Activated CD4-positive, alpha-beta T cell treated with anti-CD3 and anti-CD28 coated beads, Interleukin-2, amount 10 ng/mL, durations not matched to agents 7 days and 5 days (primary cell): ENCODE data around the gene SMIM20. TPM values are rescaled to one million over a fixed set of nuclear protein-coding genes. Genes with fewer than 3 reads are reported as not detected.

Source experiments
- CTCF ChIA-PET: fragments of 350-600 bp; sonication (Branson Sonifier 250); formaldehyde crosslinking; loops from one replicate; lab custom pipeline; 2021; ENCODE audit warnings: antibody characterized with exemption; lab: Charles Lee
- POLR2A ChIA-PET: fragments of 350-600 bp; sonication (Branson Sonifier 250); formaldehyde crosslinking; loops from one replicate; lab custom pipeline; 2021; ENCODE audit warnings: antibody characterized with exemption; lab: Charles Lee
- DNase-seq: peaks from one replicate; pipeline ENCODE4 v3.0.0-alpha.2; 2020
- H3K27ac Mint-ChIP-seq: one replicate; pipeline ENCODE4 v1.8.0; 2021; ENCODE audit warnings: mild to moderate bottlenecking, moderate library complexity, mixed read lengths
- H3K27me3 Mint-ChIP-seq: one replicate; pipeline ENCODE4 v1.8.0; 2021; ENCODE audit warnings: mixed read lengths
- H3K36me3 Mint-ChIP-seq: one replicate; pipeline ENCODE4 v1.8.0; 2021; ENCODE audit warnings: low read depth, mixed read lengths
- H3K4me1 Mint-ChIP-seq: one replicate; pipeline ENCODE4 v1.8.0; 2021; ENCODE audit warnings: mixed read lengths
- H3K4me3 Mint-ChIP-seq: one replicate; pipeline ENCODE4 v1.8.0; 2021; ENCODE audit warnings: mild to moderate bottlenecking, moderate library complexity, mixed read lengths
- H3K9me3 Mint-ChIP-seq: one replicate; pipeline ENCODE4 v1.8.0; 2021; ENCODE audit warnings: mixed read lengths
- total RNA-seq, 2 experiments: library from RNA; stranded (reverse); gene quantifications; one replicate each; pipeline ENCODE4 v1.2.3, GENCODE V29; 2021

Gene SMIM20
- total RNA-seq, 2 experiments from 2014 or later = 12.2 TPM

- Mint-ChIP-seq H3K27ac (peak overlapping the region; percentile 80), H3K27me3 (no peaks in the 10 kb centered on the region), H3K4me1 (peaks cover 27% of the 10 kb centered on the region), H3K4me3 (no peak overlapping the region), H3K36me3 (peaks cover 12% of the 10 kb centered on the region), H3K9me3 (peaks cover 16% of the 10 kb centered on the region)
- ChIA-PET POLR2A (no interaction called here), CTCF (interaction anchor here (1.9 to 2.2 kb wide), 2 partner anchors 10 to 17 kb away, joined by 4 to 9 read pairs; no protein-coding TSS in a partner anchor)
- no peak for DNase-seq
These were observed 24.3 kb downstream of the SMIM20 start for GRCh38 chr4:25938366-25938765.

GRCh38 chr4:25938787-25939186 is 24.8 kb downstream of the SMIM20 start:
- Mint-ChIP-seq H3K9me3 (peaks cover 16% of the 10 kb centered on the region), H3K36me3 (peaks cover 12% of the 10 kb centered on the region), H3K27me3 (no peaks in the 10 kb centered on the region), H3K4me1 (peaks cover 27% of the 10 kb centered on the region), H3K27ac (peak overlapping the region; percentile 80), H3K4me3 (no peak overlapping the region)
- POLR2A ChIA-PET = no interaction called here
- no peak for DNase-seq
- CTCF ChIA-PET = interaction anchor here (1.9 to 2.2 kb wide), 2 partner anchors 11 to 17 kb away, joined by 4 to 9 read pairs; no protein-coding TSS in a partner anchor

- Mint-ChIP-seq H3K9me3 (peaks cover 16% of the 10 kb centered on the region), H3K4me1 (peaks cover 27% of the 10 kb centered on the region), H3K4me3 (no peak overlapping the region), H3K27ac (no peak overlapping the region), H3K27me3 (no peaks in the 10 kb centered on the region), H3K36me3 (peaks cover 12% of the 10 kb centered on the region)
- CTCF ChIA-PET = interaction anchor here (1.9 to 2.2 kb wide), 2 partner anchors 11 to 16 kb away, joined by 4 to 9 read pairs; no protein-coding TSS in a partner anchor
- DNase-seq = no peak
- POLR2A ChIA-PET = no interaction called here
These were observed 25.3 kb downstream of the SMIM20 start for GRCh38 chr4:25939330-25939729.

- no peak overlapping the region for H3K27ac Mint-ChIP-seq
- CTCF ChIA-PET = interaction anchor here (0.9 to 2.0 kb wide), 3 partner anchors 9 to 46 kb away, joined by 3 to 7 read pairs (median 3); no protein-coding TSS in a partner anchor
- POLR2A ChIA-PET = no interaction called here
- peaks cover 15% of the 10 kb centered on the region for H3K9me3 Mint-ChIP-seq
- H3K4me3 Mint-ChIP-seq = no peak overlapping the region
- H3K36me3 Mint-ChIP-seq = peaks cover 11% of the 10 kb centered on the region
- DNase-seq = no peak
- H3K27me3 Mint-ChIP-seq = no peaks in the 10 kb centered on the region
- peaks cover 26% of the 10 kb centered on the region for H3K4me1 Mint-ChIP-seq
These were observed 27.6 kb downstream of the SMIM20 start for GRCh38 chr4:25941457-25942221.

GRCh38 chr4:25943312-25943711 is 29.3 kb downstream of the SMIM20 start:
- no peak overlapping the region for H3K4me3 Mint-ChIP-seq
- DNase-seq = no peak
- H3K4me1 Mint-ChIP-seq = peaks cover 11% of the 10 kb centered on the region
- CTCF ChIA-PET = interaction anchor here (0.8 to 1.8 kb wide), 5 partner anchors 10 to 89 kb away, joined by 3 to 4 read pairs (median 3); no protein-coding TSS in a partner anchor
- peaks cover 10% of the 10 kb centered on the region for H3K36me3 Mint-ChIP-seq
- no peak overlapping the region for H3K27ac Mint-ChIP-seq
- POLR2A ChIA-PET = no interaction called here
- peaks cover 12% of the 10 kb centered on the region for H3K9me3 Mint-ChIP-seq
- H3K27me3 Mint-ChIP-seq = peaks cover 2% of the 10 kb centered on the region

GRCh38 chr4:25943805-25944204 is 29.8 kb downstream of the SMIM20 start:
- Mint-ChIP-seq H3K4me1 (peaks cover 6% of the 10 kb centered on the region), H3K9me3 (peaks cover 11% of the 10 kb centered on the region), H3K27ac (no peak overlapping the region), H3K36me3 (peaks cover 9% of the 10 kb centered on the region), H3K27me3 (peaks cover 5% of the 10 kb centered on the region), H3K4me3 (no peak overlapping the region)
- ChIA-PET CTCF (interaction anchor here (0.8 to 1.8 kb wide), 4 partner anchors 9 to 90 kb away, joined by 3 to 4 read pairs (median 3); no protein-coding TSS in a partner anchor), POLR2A (no interaction called here)
- DNase-seq = no peak

- ChIA-PET CTCF (no interaction called here), POLR2A (no interaction called here)
- no peak for DNase-seq
- Mint-ChIP-seq H3K9me3 (no peaks in the 10 kb centered on the region), H3K27ac (no peak overlapping the region), H3K27me3 (peaks cover 18% of the 10 kb centered on the region), H3K4me3 (no peak overlapping the region), H3K36me3 (no peaks in the 10 kb centered on the region), H3K4me1 (peaks cover 11% of the 10 kb centered on the region)
These were observed 34.0 kb downstream of the SMIM20 start for GRCh38 chr4:25948051-25948450.

- H3K4me1 Mint-ChIP-seq = peaks cover 11% of the 10 kb centered on the region
- H3K4me3 Mint-ChIP-seq = no peak overlapping the region
- ChIA-PET CTCF (no interaction called here), POLR2A (no interaction called here)
- no peak overlapping the region for H3K27ac Mint-ChIP-seq
- peaks cover 18% of the 10 kb centered on the region for H3K27me3 Mint-ChIP-seq
- no peak for DNase-seq
- H3K9me3 Mint-ChIP-seq = no peaks in the 10 kb centered on the region
- H3K36me3 Mint-ChIP-seq = no peaks in the 10 kb centered on the region
These were observed 35.2 kb downstream of the SMIM20 start for GRCh38 chr4:25949173-25949748.

GRCh38 chr4:25949994-25950393 is 36.0 kb downstream of the SMIM20 start:
- Mint-ChIP-seq H3K27ac (no peak overlapping the region), H3K27me3 (peaks cover 19% of the 10 kb centered on the region)
- POLR2A ChIA-PET = no interaction called here

GRCh38 chr4:25950461-25951389 is 36.7 kb downstream of the SMIM20 start:
- Mint-ChIP-seq H3K9me3 (no peaks in the 10 kb centered on the region), H3K27ac (no peak overlapping the region), H3K4me3 (no peak overlapping the region), H3K36me3 (no peaks in the 10 kb centered on the region), H3K4me1 (peaks cover 11% of the 10 kb centered on the region), H3K27me3 (peaks cover 24% of the 10 kb centered on the region)
- no peak for DNase-seq
- CTCF ChIA-PET = interaction anchor here (0.6 to 1.1 kb wide), 3 partner anchors 10 to 1154 kb away, joined by 3 read pairs; no protein-coding TSS in a partner anchor
- POLR2A ChIA-PET = no interaction called here

More at GRCh38 chr4:25949994-25950393, 36.0 kb downstream of the SMIM20 start:
- H3K4me1 Mint-ChIP-seq = peaks cover 11% of the 10 kb centered on the region
- no peaks in the 10 kb centered on the region for H3K9me3 Mint-ChIP-seq
- H3K4me3 Mint-ChIP-seq = no peak overlapping the region
- H3K36me3 Mint-ChIP-seq = no peaks in the 10 kb centered on the region
- no peak for DNase-seq
- CTCF ChIA-PET = interaction anchor here (0.6 to 1.1 kb wide), 2 partner anchors 9 to 88 kb away, joined by 3 read pairs; no protein-coding TSS in a partner anchor

GRCh38 chr4:25951390-25951952 is 37.5 kb downstream of the SMIM20 start:
- CTCF ChIA-PET = interaction anchor here (0.6 to 1.0 kb wide), 2 partner anchors 10 to 1154 kb away, joined by 3 read pairs; no protein-coding TSS in a partner anchor
- H3K36me3 Mint-ChIP-seq = no peaks in the 10 kb centered on the region
- no peak overlapping the region for H3K4me3 Mint-ChIP-seq
- no peak overlapping the region for H3K27ac Mint-ChIP-seq
- no peak for DNase-seq
- POLR2A ChIA-PET = no interaction called here
- peaks cover 24% of the 10 kb centered on the region for H3K27me3 Mint-ChIP-seq
- no peaks in the 10 kb centered on the region for H3K9me3 Mint-ChIP-seq
- H3K4me1 Mint-ChIP-seq = peaks cover 11% of the 10 kb centered on the region

- Mint-ChIP-seq H3K4me3 (no peak overlapping the region), H3K4me1 (peaks cover 11% of the 10 kb centered on the region), H3K27ac (no peak overlapping the region), H3K36me3 (no peaks in the 10 kb centered on the region), H3K9me3 (no peaks in the 10 kb centered on the region), H3K27me3 (peaks cover 19% of the 10 kb centered on the region)
- DNase-seq = no peak
- CTCF ChIA-PET = interaction anchor here (1.0 to 2.1 kb wide), 5 partner anchors 7 to 12 kb away, joined by 3 to 7 read pairs (median 3); no protein-coding TSS in a partner anchor
- POLR2A ChIA-PET = no interaction called here
These were observed 39.7 kb downstream of the SMIM20 start for GRCh38 chr4:25953740-25954139.
